Spleen (tissue), 7 donors: ENCODE data around the gene GIPC2.

Experiments
- CTCF ChIP-seq, 11 experiments: fragments of 200-600 bp in 7 of 11; fragments of 450-650 bp in 4 of 11; sonication (generic) in 4 of 11; IDR thresholded peaks in 8 of 11; conservative IDR thresholded peaks in 3 of 11; 1 replicate in 7 of 11; 2 replicates in 4 of 11; pipeline versions ENCODE4 v1.4.0 to v1.8.0; 2016 to 2021; ENCODE audit warnings: antibody characterized with exemption in 11 of 11, inconsistent platforms in 4 of 11, mild to moderate bottlenecking in 1 of 11
- POLR2AphosphoS5 ChIP-seq, 3 donors: sonication (generic); formaldehyde crosslinking; IDR thresholded peaks; one replicate each; pipeline ENCODE4 v1.5.1; 2017; ENCODE audit warnings: antibody characterized with exemption in 3 of 3
- donor health status: DM: no; HTN: no; CAD: no; lungs with moderate emphysema.
- donor health status: DM: no; HTN: no; CAD: no.
- donor health status: DM: no; HTN: no; CAD: no.

- no peak for TF ChIP-seq CTCF (IDR thresholded peaks at IDR 0.05 in 8 of 11, conservative IDR thresholded peaks at IDR 0.05 in 3 of 11)
- no peak for TF ChIP-seq POLR2AphosphoS5 (IDR thresholded peaks at IDR 0.05)
Observed at GRCh38 chr1:78178816-78179215, 133.1 kb downstream of the GIPC2 start.
